B cell (primary cell): ENCODE measurements around the gene PLPP3. TPM values are rescaled to one million over a fixed set of nuclear protein-coding genes. Genes with fewer than 3 reads are reported as not detected.

ENCODE experiments used
- ATAC-seq: fragments of 200-7000 bp; cut with Tn5 transposase; one replicate; pipeline ENCODE4 v1.10.0; 2021; ENCODE audit warnings: low read depth, mild to moderate bottlenecking, moderate number of reproducible peaks, moderate library complexity
- CTCF ChIA-PET: fragments of 350-600 bp; sonication (Branson Sonifier 250); formaldehyde crosslinking; loops from one replicate; lab custom pipeline; 2021; ENCODE audit warnings: antibody characterized with exemption, inconsistent platforms; lab: Charles Lee
- POLR2A ChIA-PET: fragments of 350-600 bp; sonication (Branson Sonifier 250); formaldehyde crosslinking; loops from one replicate; lab custom pipeline; 2021; ENCODE audit warnings: antibody characterized with exemption; lab: Charles Lee
- DNase-seq: peaks from one replicate; pipeline ENCODE4 v3.0.0; 2013
- H2AFZ ChIP-seq: 2 replicates; pipeline ENCODE4 v1.6.1; 2012; ENCODE audit warnings: mild to moderate bottlenecking, low read depth, low read length; ENCODE audit not compliant: insufficient read depth, poor library complexity, severe bottlenecking
- H3K27ac ChIP-seq, 2 donors: 1 replicate in 1 of 2; 2 replicates in 1 of 2; pipeline ENCODE4 v1.5.1; 2012 to 2013; ENCODE audit warnings: low read length in 2 of 2, mild to moderate bottlenecking in 2 of 2, moderate library complexity in 1 of 2
- H3K27me3 ChIP-seq, 4 experiments: fragments of 200-600 bp in 1 of 4; sonication (generic) in 1 of 4; replicated peaks in 1 of 4; 1 replicate in 2 of 4; 2 replicates in 2 of 4; pipeline versions ENCODE4 v1.6.1 to v1.7.0; 2013 to 2016; ENCODE audit warnings: low read length in 3 of 4, mild to moderate bottlenecking in 2 of 4, mixed read lengths in 1 of 4, moderate library complexity in 1 of 4; ENCODE audit not compliant: insufficient read depth in 4 of 4, control insufficient read depth in 3 of 4; ENCODE audit errors: control extremely low read depth in 1 of 4
- H3K36me3 ChIP-seq, 2 experiments: replicated peaks in 1 of 2; 1 replicate in 1 of 2; 2 replicates in 1 of 2; pipeline versions ENCODE4 v1.6.1 to v1.7.1; 2013; ENCODE audit warnings: low read length in 1 of 2; ENCODE audit not compliant: insufficient read depth in 2 of 2, control insufficient read depth in 1 of 2; ENCODE audit errors: control extremely low read depth in 1 of 2, extremely low read depth in 1 of 2
- H3K4me1 ChIP-seq, 2 donors: fragments of 200-600 bp in 1 of 2; sonication (generic) in 1 of 2; 1 replicate in 1 of 2; 2 replicates in 1 of 2; pipeline versions ENCODE4 v1.5.1 to v1.6.1; 2013 to 2017; ENCODE audit warnings: low read length in 2 of 2; ENCODE audit not compliant: control insufficient read depth in 2 of 2, insufficient read depth in 2 of 2
- H3K4me2 ChIP-seq: replicated peaks from 2 replicates; pipeline ENCODE3; 2012; ENCODE audit warnings: mild to moderate bottlenecking, low read depth, low read length; ENCODE audit not compliant: poor library complexity, severe bottlenecking
- H3K4me3 ChIP-seq, 5 experiments: fragments of 200-600 bp in 1 of 5; sonication (generic) in 1 of 5; 1 replicate in 3 of 5; 2 replicates in 2 of 5; pipeline versions ENCODE4 v1.5.1 to v1.7.0; 2011 to 2016; ENCODE audit warnings: low read length in 4 of 5, mild to moderate bottlenecking in 4 of 5, low read depth in 2 of 5, control low read depth in 1 of 5, moderate library complexity in 1 of 5; ENCODE audit not compliant: insufficient read depth in 1 of 5; ENCODE audit errors: control extremely low read depth in 1 of 5, extremely low read depth in 1 of 5
- H3K79me2 ChIP-seq: fragments of 200-600 bp; sonication (generic); one replicate; pipeline ENCODE4 v1.6.0; 2016; ENCODE audit warnings: low read length; ENCODE audit not compliant: control insufficient read depth, insufficient read depth
- H3K9ac ChIP-seq: fragments of 200-600 bp; sonication (generic); 2 replicates; pipeline ENCODE4 v1.6.1; 2017; ENCODE audit warnings: mild to moderate bottlenecking, low read length, moderate library complexity
- H3K9me3 ChIP-seq, 3 donors: one replicate each; pipeline versions ENCODE4 v1.6.1 to v1.7.1; 2013; ENCODE audit warnings: low read length in 2 of 3; ENCODE audit not compliant: control insufficient read depth in 2 of 3, insufficient read depth in 1 of 3; ENCODE audit errors: control extremely low read depth in 1 of 3
- H4K20me1 ChIP-seq: 2 replicates; pipeline ENCODE4 v1.6.0; 2012; ENCODE audit warnings: mild to moderate bottlenecking, low read length; ENCODE audit not compliant: insufficient read depth, control insufficient read depth, poor library complexity, severe bottlenecking
- H3K27ac Mint-ChIP-seq: one replicate; pipeline ENCODE4 v1.8.0; 2021; ENCODE audit warnings: mixed read lengths
- H3K27me3 Mint-ChIP-seq: one replicate; pipeline ENCODE4 v1.8.0; 2021; ENCODE audit warnings: mixed read lengths
- H3K4me1 Mint-ChIP-seq: one replicate; pipeline ENCODE4 v1.8.0; 2021; ENCODE audit warnings: mixed read lengths
- H3K4me3 Mint-ChIP-seq: one replicate; pipeline ENCODE4 v1.8.0; 2021; ENCODE audit warnings: mixed read lengths
- H3K9me3 Mint-ChIP-seq: one replicate; pipeline ENCODE4 v1.8.0; 2022; ENCODE audit warnings: mixed read lengths; ENCODE audit not compliant: insufficient read depth
- EZH2 ChIP-seq: IDR thresholded peaks from 2 replicates; pipeline ENCODE4 v1.6.1; 2012; ENCODE audit warnings: borderline replicate concordance, low read depth, mild to moderate bottlenecking, moderate library complexity, low read length; ENCODE audit not compliant: insufficient read depth, poor library complexity, severe bottlenecking
- WGBS: methylation state at CpG from one replicate; pipeline ENCODE4 v1.1.5; 2013; ENCODE audit warnings: missing lambda C conversion rate; ENCODE audit not compliant: insufficient coverage; 5-methylcytosine and 5-hydroxymethylcytosine counted together
- intact Hi-C: fragments of 100-400 bp; cut with micrococcal nuclease; formaldehyde crosslinking; loops from one replicate; pipeline ENCODE4 v1.10.0; 2022
- polyA plus RNA-seq: library from polyadenylated mRNA; depleted of rRNA; stranded (reverse); fragments of >200 nt; gene quantifications from 2 replicates; pipeline ENCODE4 v1.2.3, GENCODE V29; 2012
- total RNA-seq, 2 donors: library from RNA; stranded (reverse); fragments of 120-200 nt in 1 of 2; gene quantifications; 1 replicate in 1 of 2; 2 replicates in 1 of 2; pipeline versions ENCODE4 v1.2.3 to v1.2.4, GENCODE V29; 2013 to 2022
- TF ChIP-seq, protein P1 (sequence below): fragments of 200-600 bp; IDR thresholded peaks from one replicate; pipeline ENCODE4 v1.8.0; 2022; ENCODE audit warnings: antibody characterized with exemption, mild to moderate bottlenecking

The PLPP3 gene
- total and polyA plus RNA-seq, 2 donors (not counting 1 experiment from before 2014, with no cell fraction given): 1.8 to 2.9 TPM

DNA sequence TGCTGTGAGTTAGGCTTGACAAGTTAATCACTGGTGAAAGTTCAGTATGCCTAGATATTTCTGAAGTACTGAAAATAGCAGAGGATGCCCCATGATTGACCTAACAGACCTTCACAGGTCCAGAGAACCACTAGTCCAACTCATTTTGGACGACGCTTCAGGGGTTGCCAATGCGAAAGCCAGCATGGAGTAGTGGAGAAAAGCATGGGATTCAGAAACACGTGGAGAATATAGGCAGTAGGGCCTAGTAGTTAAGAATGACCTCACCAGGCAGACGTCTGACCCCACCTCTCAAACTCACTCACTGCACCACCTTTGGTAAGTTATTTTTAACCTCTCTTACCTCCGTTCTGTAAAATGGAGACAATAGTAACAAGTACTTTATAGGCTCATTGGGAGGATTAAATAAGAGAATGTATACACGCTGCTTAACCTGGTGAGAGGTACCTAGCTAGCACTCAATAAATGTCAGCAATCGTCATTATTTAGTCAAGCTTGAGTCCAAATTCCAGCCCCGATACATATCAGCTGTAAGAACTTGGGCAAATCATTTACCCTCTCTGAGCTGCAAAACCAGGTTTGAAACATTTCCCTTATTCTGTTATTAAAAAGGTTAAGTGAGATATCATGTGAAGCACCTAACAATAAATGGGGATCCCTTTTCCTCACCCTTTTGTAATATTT lies 13.2 kb downstream of the PLPP3 start:
- H3K4me2 ChIP-seq: no peak overlapping the region
- H3K9me3 ChIP-seq: no peaks in the 10 kb centered on the region
- peaks cover 7 to 11% of the 10 kb centered on the region in 2 donors for H3K4me1 ChIP-seq
- no peaks in the 10 kb centered on the region for H4K20me1 ChIP-seq
- H3K27ac ChIP-seq: no peak overlapping the region
- H3K4me3 Mint-ChIP-seq: no peak overlapping the region
- WGBS: 100% methylated on average over 2 of the region's 9 CpGs
- no peak overlapping the region for H3K4me3 ChIP-seq
- ChIA-PET POLR2A (no interaction called here), CTCF (interaction anchor here (1.2 kb wide), 1 partner anchor 10 kb away, joined by 3 read pairs; no protein-coding TSS in a partner anchor)
- no peaks in the 10 kb centered on the region for H3K36me3 ChIP-seq
- H2AFZ ChIP-seq: no peak overlapping the region
- no peak overlapping the region for H3K27ac Mint-ChIP-seq
- no peaks in the 10 kb centered on the region for H3K27me3 ChIP-seq
- no peaks in the 10 kb centered on the region for H3K27me3 Mint-ChIP-seq
- peaks cover 37% of the 10 kb centered on the region for H3K79me2 ChIP-seq
- intact Hi-C loops: no loop called here
- no peaks in the 10 kb centered on the region for H3K9me3 Mint-ChIP-seq
- H3K4me1 Mint-ChIP-seq: peaks cover 34% of the 10 kb centered on the region
- TF ChIP-seq, protein P1, sequence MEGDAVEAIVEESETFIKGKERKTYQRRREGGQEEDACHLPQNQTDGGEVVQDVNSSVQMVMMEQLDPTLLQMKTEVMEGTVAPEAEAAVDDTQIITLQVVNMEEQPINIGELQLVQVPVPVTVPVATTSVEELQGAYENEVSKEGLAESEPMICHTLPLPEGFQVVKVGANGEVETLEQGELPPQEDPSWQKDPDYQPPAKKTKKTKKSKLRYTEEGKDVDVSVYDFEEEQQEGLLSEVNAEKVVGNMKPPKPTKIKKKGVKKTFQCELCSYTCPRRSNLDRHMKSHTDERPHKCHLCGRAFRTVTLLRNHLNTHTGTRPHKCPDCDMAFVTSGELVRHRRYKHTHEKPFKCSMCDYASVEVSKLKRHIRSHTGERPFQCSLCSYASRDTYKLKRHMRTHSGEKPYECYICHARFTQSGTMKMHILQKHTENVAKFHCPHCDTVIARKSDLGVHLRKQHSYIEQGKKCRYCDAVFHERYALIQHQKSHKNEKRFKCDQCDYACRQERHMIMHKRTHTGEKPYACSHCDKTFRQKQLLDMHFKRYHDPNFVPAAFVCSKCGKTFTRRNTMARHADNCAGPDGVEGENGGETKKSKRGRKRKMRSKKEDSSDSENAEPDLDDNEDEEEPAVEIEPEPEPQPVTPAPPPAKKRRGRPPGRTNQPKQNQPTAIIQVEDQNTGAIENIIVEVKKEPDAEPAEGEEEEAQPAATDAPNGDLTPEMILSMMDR: no peak
- TF ChIP-seq EZH2: no peak
- H3K9ac ChIP-seq: no peak overlapping the region
- ATAC-seq (no peak), DNase-seq (no peak)

DNA sequence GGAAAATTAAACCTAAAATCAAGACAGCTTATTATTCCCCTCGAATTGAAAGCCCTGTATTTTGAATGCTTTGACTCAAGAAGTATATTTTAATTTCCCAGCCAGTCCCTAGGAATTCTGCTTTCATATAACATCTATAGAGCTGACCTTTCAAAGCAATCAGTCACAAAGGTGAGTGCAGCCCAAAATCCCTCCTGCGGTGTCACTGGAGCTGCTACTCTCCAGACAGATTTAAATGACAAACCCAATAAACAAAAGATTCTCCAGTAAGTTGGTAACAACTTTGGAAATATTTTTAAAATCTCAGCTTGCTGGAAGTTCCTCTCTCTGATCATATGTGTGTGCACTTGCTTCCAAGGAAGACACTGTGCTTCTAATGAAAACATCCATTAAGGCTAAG lies 14.7 kb downstream of the PLPP3 start:
- Histone ChIP-seq H3K9ac (no peak overlapping the region), H3K4me1 (peaks cover 1 to 7% of the 10 kb centered on the region in 2 donors), H3K27me3 (no peaks in the 10 kb centered on the region), H3K4me2 (no peak overlapping the region), H3K27ac (no peak overlapping the region), H3K9me3 (no peaks in the 10 kb centered on the region), H3K79me2 (peaks cover 26% of the 10 kb centered on the region), H3K4me3 (no peak overlapping the region), H3K36me3 (no peaks in the 10 kb centered on the region), H2AFZ (no peak overlapping the region), H4K20me1 (no peaks in the 10 kb centered on the region)
- POLR2A ChIA-PET: no interaction called here
- Mint-ChIP-seq H3K27me3 (no peaks in the 10 kb centered on the region), H3K4me3 (no peak overlapping the region), H3K9me3 (no peaks in the 10 kb centered on the region), H3K27ac (no peak overlapping the region), H3K4me1 (peaks cover 27% of the 10 kb centered on the region)
- DNase-seq (no peak), ATAC-seq (no peak)
- intact Hi-C loops: no loop called here
- no CpG with 5 or more reads among the region's 2 CpGs for WGBS
- TF ChIP-seq, protein P1: no peak
- TF ChIP-seq EZH2: no peak
- CTCF ChIA-PET: interaction anchor here (0.9 to 1.5 kb wide), 7 partner anchors 12 to 1276 kb away, joined by 3 to 5 read pairs (median 3); partner anchors contain the start of gene PLPP3
